HFF-Myc (cell line): ENCODE results near the gene INAVA.

Experiments
- DNase-seq: peaks from one replicate; pipeline ENCODE4 v3.0.0-alpha.2; 2011; ENCODE audit warnings: low read depth; ENCODE audit errors: extremely low read depth
- H3K4me3 ChIP-seq: replicated peaks from 2 replicates; pipeline ENCODE4 v1.5.1; 2011; ENCODE audit warnings: low read depth, mild to moderate bottlenecking, control low read depth, low read length
- TF ChIP-seq, protein P1 (sequence below): IDR thresholded peaks from 2 replicates; pipeline ENCODE4 v1.5.1; 2012; ENCODE audit warnings: mild to moderate bottlenecking, low read depth, low read length, control low read depth; ENCODE audit errors: missing control alignments

INAVA gene

GRCh38 chr1:200869376-200869752 is 25.3 kb upstream of the INAVA start:
- TF ChIP-seq, protein P1, sequence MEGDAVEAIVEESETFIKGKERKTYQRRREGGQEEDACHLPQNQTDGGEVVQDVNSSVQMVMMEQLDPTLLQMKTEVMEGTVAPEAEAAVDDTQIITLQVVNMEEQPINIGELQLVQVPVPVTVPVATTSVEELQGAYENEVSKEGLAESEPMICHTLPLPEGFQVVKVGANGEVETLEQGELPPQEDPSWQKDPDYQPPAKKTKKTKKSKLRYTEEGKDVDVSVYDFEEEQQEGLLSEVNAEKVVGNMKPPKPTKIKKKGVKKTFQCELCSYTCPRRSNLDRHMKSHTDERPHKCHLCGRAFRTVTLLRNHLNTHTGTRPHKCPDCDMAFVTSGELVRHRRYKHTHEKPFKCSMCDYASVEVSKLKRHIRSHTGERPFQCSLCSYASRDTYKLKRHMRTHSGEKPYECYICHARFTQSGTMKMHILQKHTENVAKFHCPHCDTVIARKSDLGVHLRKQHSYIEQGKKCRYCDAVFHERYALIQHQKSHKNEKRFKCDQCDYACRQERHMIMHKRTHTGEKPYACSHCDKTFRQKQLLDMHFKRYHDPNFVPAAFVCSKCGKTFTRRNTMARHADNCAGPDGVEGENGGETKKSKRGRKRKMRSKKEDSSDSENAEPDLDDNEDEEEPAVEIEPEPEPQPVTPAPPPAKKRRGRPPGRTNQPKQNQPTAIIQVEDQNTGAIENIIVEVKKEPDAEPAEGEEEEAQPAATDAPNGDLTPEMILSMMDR = no peak
- H3K4me3 ChIP-seq = no peak overlapping the region

GRCh38 chr1:200869753-200870391 is 24.8 kb upstream of the INAVA start:
- no peak overlapping the region for H3K4me3 ChIP-seq
- TF ChIP-seq, protein P1 = no peak
- DNase-seq = no peak

More at GRCh38 chr1:200869376-200869752, 25.3 kb upstream of the INAVA start:
- no peak for DNase-seq

GRCh38 chr1:200872446-200873115 is 22.1 kb upstream of the INAVA start, which contains the start of gene GPR25:
GPR25 (plus strand) TSS chr1:200872981; CDS start chr1:200873038, 57 bp downstream.
- TF ChIP-seq, protein P1 = no peak
- DNase-seq = no peak
- H3K4me3 ChIP-seq = no peak within 1 kb of the TSS; the same call in 1 of the 2 replicates

DNA sequence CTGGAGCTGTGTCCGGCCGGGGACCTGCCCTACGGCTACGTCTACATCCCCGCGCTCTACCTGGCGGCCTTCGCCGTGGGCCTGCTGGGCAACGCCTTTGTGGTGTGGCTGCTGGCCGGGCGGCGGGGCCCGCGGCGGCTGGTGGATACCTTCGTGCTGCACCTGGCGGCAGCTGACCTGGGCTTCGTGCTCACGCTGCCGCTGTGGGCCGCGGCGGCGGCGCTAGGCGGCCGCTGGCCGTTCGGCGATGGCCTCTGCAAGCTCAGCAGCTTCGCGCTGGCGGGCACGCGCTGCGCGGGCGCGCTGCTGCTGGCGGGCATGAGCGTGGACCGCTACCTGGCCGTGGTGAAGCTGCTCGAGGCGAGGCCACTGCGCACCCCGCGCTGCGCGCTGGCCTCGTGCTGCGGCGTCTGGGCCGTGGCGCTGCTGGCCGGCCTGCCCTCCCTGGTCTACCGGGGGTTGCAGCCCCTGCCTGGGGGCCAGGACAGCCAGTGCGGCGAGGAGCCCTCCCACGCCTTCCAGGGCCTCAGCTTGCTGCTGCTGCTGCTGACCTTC is 21.5 kb upstream of the INAVA start:
- H3K4me3 ChIP-seq = no peak overlapping the region; the same call in 1 of the 2 replicates
- TF ChIP-seq, protein P1 = no peak
- no peak for DNase-seq

- H3K4me3 ChIP-seq = no peak overlapping the region; the same call in 1 of the 2 replicates
- DNase-seq = no peak
- TF ChIP-seq, protein P1 = no peak
Observed at GRCh38 chr1:200873671-200874397, 20.9 kb upstream of the INAVA start.

- no peak overlapping the region for H3K4me3 ChIP-seq
- TF ChIP-seq, protein P1 = no peak
- DNase-seq = no peak
Observed at GRCh38 chr1:200874694-200875093, 20.0 kb upstream of the INAVA start.
